KBM-7 (cell line): ENCODE results near the gene PTPRS.
A peak's percentile ranks its signal among the peaks of the same experiment; 100 is the strongest.

Source experiments
- DNase-seq: peaks from one replicate; pipeline ENCODE4 v3.0.0-alpha.2; 2015
- in situ Hi-C: fragments of 300-500 bp; cut with MboI; formaldehyde crosslinking; loops from 2 replicates; pipeline ENCODE4 v1.14.3; 2020; ENCODE audit warnings: low sequenced_read_pairs, low pct_unique_long_range_greater_than_20kb, mixed read lengths

The PTPRS gene

DNA sequence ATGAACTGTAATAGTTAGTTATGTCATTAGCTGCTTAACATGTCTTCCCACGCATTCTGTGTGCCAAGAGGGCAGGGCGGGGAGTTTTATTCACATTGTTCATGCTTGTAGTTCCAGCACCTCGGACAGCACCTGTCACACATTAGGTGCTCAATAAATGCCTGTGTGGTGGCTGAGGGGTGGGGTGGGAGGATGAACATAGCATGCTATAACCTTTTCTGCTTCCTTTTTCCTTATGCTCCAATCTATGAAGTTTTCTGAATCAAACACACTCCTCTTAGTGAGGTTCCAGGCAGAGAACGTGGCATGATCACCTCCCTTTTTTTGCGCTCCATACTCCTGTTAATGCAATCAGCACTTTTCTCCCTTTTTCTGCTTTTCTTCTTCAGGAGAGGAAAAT is 15.8 kb upstream of the PTPRS start:
- in situ Hi-C loops, result no loop called here
- DNase-seq, result no peak

DNA sequence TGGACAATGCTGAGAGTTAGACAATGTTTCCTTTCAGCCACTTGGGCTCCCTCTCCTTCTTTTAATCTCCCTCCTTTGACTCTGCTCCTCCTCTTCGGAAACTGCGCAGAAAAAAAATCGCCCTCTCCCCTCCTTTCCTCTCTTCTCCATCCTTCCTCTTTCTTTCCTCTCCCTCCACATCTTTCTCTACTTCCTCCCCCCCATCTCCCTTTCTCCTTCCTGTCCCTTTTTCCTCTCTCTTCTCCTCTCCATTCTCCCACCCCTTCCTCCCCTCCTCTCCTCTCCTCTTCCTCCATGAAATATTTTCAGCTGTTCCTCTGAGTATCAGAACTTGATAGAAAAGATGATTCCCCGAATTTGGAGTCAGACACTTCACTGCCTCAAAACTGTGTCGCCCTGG is 15.1 kb upstream of the PTPRS start:
- no peak for DNase-seq
- in situ Hi-C loops, result no loop called here

DNA sequence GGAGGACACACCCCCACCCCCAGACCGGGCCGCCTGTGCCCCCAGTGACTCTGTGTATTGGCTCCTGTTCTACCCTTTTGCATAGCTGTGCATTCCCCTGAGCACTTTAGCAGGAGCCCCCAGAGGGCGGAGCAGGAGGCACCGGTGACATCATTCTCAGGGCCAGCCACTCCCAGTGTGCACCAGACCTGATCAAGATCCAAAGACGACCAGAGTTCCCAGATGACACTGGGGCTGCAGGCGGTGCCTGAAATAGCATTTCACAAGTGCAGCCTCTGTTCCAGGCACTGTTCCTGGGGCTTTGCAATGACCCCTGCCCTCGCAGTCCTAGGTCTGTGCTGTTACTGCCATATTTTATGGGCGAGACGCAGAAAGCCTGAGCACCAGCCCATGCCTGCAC is 14.5 kb upstream of the PTPRS start:
- in situ Hi-C loops, result no loop called here
- no peak for DNase-seq

DNA sequence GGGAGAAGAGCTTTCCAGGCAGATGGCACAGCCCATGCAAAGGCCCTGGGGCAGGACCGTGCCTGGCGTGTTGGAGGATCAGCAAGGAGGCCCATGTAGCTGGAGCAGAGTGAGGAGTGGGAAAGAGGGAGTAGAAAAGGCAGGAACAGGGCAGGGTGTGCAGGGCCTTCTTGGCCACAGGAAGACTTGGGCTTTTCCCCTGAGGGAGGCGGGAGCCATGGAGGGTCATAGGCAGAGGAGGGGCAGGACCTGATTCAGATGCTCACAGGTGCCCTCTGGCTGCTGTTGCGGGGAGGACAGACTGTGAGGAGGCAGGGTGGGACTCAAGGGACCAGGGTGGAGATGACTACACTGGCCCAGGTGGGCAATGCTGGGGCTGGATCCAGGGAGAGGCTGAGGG is 13.8 kb upstream of the PTPRS start:
- DNase-seq, result no peak

DNA sequence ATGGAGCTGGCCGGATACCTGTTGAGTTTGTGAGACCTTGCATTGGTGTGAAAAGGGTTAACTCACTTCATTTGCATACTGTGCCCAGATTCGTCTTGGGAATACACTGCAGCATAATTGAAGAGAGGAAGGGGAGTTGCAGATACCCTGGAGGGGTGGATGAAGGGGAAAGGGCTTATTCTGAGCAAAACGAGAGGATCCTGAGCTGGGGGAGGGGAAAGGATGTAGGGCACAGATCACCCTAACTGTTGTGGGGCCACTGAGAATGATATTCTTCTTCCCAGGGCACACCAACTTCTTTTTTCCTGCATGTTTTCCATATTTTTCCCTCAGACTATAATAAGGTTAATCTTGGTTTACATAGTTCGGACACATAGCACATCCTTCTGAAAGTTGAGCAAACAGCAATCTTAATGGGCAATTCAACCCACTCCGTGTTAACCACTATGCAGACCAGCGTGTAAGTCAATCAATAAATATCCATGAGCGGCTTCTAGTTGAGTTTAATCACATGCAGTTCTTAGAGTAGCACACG is 11.7 kb upstream of the PTPRS start:
- in situ Hi-C loops, result no loop called here
- no peak for DNase-seq

More for the DNA sequence above, 13.8 kb upstream of the PTPRS start:
- in situ Hi-C loops, result no loop called here

DNA sequence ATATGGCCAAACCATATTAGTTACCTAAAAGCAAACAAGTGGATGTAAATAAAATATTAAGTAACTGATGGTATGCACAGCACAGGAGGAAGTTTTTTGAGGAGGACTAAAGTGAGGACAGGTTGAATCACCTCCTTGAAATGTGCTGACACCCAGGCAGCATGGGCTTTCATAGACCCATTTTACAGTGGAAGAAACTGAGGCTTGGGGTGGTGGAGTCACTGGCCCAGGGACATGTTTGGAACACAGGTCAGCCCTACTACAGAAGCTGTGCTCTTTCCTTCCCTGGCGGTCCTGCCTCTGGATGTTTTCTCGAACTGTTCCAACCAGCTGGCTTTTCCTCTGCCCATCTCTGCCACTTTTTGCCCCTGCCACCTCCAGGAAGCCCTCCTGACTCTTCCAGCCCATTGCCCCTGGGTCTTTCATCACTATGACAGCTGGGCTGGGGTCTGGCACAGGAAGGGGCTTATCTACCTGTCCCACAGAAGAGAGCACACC is 11.2 kb upstream of the PTPRS start:
- in situ Hi-C loops, result no loop called here
- DNase-seq, result no peak

DNA sequence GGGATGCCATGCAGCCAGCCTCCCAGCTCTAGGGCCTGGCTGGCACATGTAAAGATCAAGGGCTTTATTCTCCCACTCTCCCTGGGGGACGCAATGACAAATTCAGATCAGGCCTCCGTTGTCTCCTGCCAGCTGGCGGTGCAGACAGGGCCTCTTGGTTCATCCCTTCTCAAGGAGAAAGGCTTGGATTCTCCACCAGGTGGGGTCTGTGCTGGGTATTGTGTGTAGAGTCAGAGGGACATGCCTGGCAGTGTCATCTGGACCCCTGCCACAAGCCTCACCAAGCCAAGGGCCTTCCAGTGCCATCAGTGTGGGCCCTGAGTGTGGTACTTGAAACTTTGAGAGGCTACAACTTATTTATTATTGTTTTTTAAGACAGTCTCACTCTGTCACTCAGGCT is 8.4 kb upstream of the PTPRS start:
- in situ Hi-C loops, result no loop called here
- DNase-seq, result no peak

DNA sequence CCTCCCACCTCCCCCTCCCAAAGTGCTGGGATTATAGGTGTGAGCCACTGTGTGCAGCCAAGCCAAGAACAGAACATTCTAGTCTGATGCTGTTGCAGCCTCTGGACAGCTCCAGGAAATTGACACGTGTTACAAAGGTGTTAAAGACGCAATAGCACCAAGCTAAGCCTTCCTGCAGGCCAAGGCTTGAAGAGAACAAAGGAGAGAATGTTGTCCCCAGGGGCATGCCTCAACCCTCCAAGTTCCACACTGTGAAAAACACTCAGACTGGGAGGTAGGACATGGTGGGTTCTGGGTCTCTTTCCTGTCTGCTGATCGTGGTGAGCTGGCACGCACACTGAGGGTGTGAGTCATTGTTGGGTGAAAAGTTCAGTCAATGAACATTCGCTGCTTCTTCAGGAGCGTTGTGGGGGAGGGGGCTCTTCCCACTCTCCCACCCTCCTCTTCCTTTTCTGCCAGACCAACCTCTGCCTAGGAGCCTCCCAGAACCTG is 5.3 kb upstream of the PTPRS start:
- DNase-seq, result peak; percentile 54
- in situ Hi-C loops, result no loop called here

DNA sequence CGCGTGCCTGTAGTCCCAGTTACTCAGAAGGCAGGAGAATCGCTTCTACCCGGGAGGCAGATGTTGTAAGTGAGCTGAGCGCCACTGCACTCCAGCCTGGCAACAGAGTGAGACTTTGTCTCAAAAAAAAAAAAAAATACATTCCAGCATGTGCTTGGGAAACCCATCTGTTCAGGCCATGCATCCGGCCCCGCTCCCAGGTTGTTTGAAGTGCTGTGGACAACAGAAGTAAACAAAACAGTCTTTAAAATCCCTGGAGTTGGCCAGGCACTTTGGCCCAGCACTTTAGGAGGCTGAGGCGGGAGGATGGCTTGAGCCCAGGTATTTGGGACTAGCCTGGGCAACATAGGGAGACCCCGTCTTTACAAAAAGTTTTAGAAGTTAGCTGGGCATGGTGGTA is 3.2 kb upstream of the PTPRS start:
- no peak for DNase-seq
- in situ Hi-C loops, result no loop called here

DNA sequence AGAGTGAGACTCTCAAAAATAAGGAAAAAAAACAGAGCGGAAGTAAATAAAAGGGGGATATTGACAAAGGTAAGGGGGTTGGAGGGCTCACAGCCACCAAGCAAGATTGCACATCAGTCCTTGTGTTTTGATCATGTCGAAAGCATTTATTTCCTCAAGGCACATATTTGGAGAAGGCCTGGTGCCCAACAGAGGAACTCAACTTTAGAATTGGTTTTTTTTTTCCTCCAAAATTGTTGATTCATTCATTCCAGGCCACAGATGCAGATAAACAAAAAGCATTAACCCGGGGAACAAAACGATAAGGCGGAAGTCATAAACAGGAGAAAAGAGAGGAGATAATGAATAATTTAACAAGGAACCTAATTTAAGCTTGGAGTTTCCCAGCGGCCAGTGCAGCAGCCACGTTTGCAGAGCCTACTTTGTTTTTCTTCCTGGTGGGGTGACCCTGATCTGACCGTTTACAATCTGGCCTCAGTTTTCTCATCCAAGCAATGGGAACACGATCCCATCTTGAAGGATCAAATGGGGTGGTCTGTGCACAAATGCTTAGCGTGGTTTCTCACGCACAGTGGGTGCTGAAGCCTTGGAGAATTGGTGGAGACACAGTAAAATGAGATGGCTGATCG is 2.1 kb upstream of the PTPRS start:
- in situ Hi-C loops, result no loop called here
- no peak for DNase-seq

DNA sequence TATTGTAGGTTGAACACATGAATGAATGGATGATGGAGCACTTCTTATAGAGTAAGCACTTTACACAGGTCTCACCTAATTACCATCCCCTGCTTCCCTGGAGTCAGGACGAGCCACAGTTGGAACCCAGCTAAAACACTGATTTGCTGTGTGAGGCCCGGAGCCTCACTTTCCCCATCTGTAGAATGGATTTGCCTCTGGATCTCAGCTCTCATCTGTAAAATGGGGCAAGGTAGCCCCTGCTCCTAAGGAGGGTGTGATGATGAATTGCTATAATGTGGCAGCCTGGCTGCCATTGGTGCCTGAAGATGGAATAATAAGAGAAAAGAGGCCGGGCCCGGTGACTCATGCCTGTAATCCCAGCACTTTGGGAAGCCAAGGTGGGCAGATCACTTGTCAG is 1.4 kb upstream of the PTPRS start:
- in situ Hi-C loops, result no loop called here
- no peak for DNase-seq

DNA sequence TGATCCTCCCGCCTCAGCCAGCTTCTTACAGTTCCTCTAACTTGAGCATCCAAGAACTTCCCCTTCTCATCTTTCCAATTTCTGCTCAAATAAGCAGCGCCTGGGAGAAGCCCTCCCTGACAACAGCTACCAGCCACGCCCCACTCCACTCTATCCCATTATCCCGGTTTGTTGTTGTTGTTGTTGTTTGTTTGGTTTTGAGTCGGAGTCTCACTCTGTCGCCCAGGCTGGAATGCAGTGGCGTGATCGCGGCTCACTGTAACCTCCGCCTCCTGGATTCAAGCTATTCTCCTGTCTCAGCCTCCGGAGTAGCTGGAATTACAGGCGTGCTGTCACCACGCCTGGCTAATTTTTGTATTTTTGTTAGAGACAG is 822 bp upstream of the PTPRS start:
- DNase-seq, result peak; percentile 43
- in situ Hi-C loops, result no loop called here

DNA sequence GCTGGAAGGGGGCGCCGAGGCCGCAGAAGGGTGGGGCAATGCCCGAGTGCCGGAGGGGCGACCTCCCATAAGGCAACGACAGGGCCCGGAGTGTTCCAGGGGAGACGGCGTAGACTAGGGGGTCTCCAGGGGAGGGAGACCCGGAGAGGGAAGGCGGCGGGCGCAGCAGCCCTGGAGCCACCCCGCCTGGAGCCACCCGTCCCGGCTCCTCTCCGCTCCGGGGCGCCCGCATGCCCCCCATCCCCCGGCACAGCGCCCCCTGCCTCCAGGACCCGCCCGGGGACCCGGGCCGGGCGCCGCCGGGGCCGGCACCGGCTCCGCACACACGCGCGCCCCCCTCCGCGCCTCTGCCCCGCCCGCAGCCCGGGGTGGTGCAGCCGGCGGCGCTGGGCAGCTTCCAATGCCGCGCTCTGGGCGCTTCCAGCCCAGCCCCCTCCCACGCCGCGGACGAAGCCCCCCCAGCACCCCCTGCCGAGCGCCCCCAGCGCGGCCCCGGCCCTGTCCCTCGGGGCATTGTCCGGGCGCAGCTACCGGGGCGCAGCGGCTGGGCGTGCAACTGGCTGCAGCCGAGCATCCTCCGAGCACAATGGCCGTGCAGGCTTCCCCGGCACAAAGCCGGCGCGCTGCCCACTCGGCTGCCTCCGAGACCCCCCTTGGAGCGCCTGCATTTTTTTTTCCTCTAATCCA is 519 bp downstream of the PTPRS start:
- in situ Hi-C loops, result no loop called here
- no peak for DNase-seq

DNA sequence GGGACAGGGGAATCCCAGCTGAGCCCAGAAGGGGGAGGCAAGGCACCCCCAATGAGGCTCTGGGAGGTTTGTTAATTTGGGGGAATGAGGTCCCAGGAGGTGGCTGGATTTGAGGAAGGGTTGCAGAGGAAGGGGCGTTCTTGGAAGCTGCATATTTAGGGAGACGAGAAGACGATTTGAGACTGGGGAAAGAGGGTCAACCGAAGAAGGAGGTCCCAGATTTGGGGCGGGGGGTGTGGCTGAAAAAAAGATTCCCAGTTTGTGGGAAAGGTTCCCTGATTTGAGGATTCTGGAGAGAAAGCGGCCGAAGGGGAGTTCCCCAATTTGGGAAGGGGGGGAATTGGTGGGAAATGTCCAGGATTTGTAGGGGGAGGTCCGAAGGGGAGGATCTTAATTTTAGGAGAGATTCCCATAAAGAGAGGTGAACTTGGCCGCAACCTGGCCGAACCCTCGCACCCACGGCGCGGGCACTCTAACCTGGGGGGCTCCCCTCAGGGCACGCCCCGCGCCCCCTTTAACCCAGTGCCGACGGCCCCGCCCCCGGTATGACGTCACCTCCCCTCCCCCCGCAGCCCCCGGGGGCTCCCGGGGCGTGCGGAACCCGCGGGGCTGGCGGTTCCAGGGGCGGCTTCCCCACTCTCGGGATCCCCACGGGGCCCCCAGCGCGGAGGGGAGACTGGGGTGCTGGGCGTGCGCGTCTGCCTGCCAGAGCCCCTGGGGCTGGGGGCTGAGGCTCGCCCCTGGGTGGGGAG is 1.2 kb downstream of the PTPRS start:
- in situ Hi-C loops, result no loop called here
- DNase-seq, result no peak

DNA sequence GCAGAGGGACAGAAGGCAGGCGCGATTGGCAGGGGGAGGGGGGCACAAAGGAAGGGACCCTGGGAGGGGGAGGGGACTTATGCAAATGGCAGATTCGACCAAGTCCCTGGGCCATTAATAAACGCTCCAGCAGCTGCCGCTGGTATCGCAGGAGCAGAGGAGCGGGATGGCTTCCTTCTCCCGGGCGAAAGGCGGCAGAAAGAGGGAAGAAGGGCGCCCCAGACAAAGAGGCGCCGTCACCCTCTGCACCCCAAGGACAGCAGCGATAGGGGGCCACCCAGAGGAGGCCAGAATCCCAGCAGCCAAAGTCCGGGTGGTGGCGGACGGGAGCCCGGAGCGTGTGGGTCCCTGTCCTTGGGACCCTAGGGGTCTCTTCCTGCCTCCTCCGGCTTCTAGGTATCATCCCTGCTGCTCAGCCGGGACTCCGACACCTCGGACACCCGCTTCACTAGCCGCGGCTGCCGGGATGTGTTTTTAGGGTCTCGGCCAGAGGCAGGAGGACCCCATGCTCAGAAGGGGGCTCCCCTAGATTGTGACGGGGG is 1.9 kb downstream of the PTPRS start:
- no peak for DNase-seq
- in situ Hi-C loops, result no loop called here

DNA sequence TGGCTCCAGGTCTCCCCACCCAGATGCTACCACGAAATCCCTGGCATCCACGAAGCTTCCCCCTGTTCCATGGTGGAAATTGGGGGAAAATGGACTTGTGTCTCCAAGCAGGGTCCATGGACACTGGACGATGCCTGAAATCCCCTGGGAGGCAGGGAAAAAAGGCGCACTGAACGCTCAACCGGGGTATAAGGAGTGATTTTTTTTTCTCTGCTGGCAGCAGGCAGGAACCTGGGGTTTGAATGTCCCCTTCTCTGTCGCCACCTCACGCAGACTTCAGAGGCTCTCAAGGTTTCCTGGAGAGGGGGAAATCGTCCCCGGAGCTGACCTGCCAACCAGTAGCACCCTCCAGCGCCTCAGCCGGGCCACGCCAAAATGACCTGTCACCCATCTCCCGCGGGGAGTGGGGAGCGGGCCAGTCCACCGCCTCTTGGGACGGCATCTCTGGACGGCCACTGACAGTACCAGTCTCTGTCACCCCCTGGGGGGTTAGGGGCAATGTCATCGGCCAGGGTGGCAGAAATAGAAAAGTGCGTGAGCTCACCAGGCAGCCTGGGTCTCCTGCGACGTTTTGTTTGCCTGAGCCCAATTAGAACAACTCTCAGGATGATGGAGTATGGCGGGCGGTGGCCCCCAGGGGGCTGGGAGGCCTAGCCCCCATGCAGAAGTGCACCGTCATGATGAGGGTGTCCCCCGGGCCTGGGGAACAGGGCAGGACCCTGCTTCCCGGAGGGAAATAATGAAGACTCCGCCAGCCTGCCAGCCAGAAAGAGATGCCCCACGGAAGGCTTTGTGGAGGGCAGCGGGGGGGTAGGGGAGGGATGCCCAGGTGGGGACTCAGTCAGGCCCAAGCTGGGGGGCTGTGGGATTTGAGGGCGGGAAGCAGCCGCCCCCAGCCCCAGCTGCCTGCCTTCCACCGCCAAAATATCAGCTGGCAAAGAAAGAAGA is 2.6 kb downstream of the PTPRS start:
- in situ Hi-C loops, result no loop called here

DNA sequence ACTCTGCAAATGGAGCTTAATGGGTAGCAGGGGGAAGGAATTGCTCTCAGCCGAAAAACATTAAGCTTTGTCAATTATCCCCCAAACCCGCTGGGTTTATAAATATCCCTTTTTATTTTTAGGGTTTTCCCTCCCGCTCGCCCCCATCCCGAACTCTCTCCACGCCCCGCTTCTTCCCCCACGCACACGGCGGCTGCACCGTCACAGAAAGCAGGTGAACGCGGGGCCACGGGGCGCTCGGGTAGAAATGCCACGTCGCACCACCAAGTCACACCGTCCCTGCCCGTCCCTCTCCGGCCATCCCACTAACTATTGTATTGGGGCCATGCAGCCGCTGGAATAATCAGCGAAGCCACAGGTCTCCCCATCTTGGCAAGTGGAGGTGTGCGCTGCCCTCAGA is 3.5 kb downstream of the PTPRS start:
- DNase-seq, result no peak
- in situ Hi-C loops, result no loop called here

More for the DNA sequence above, 2.6 kb downstream of the PTPRS start:
- DNase-seq, result no peak

DNA sequence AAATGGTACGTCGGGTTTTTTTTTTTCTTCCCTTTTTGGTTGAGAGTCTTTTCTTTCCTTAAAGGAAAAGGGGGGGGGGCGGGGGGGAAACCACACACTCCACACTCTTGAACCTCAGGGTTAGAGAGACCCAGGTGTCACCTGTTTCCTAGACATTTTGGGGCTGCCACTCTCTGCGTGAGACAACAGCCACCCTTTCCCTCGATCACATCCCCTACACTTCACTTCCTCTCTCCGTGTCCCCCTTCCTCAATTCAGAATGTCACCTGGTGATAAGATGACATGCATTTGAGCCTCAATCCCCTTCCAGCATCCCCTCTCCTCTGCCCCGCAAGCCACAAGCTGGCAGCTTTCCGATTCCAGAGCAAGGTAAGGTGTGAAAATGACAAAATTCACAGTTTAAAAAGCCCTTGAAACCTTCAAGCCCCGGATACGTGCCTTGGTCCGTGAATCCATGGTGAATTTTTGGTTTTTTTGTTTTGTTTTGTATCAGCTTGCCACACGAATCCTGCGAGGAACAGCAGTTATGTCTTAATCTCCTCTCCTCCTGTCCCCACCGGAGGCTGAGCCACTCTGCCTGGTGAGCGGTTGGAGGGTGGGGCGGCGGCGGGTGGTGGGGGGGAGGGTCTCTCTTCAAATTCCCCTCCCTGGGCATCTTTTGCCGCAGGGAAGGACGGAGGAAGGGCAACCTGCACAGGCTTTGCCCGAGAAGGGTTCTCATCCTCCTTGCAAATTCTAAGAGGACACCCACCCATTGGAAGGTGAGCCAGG is 4.2 kb downstream of the PTPRS start:
- in situ Hi-C loops, result no loop called here
- DNase-seq, result peak; percentile 35
